Measurements from ENCODE around the gene MEI4.

Gene MEI4

GRCh38 chr6:77965449-77965848 is 312.6 kb downstream of the MEI4 start:
- DNase-seq (ENCODE audit: low read depth in 3 of 3) = no peak

DNA sequence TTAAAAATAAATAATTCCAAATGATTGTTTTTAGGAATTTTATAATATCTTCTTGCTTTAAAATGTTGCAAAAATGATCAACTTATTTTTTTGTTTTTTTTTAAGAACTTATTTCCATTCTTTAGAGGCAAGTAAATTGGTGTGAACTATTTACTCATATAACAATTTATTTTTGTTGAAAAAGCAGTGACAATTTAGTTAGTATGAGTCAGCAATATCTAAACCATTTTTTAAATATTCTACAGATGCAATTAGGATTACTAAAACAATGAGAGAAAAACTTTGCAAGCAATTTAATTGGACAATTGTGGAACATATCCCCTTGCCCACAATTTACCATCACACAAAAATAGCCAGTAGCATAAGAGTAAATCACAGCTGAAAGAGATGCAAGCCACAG is 319.5 kb downstream of the MEI4 start:
- no peak for DNase-seq (ENCODE audit: low read depth in 3 of 3)

Measured in stimulated activated CD4-positive, alpha-beta T cell treated with anti-CD3 and anti-CD28 coated beads, TNF-alpha, amount 100 ng/mL, for 4 hours (primary cell).